OCI-LY3 (cell line): ENCODE measurements around the gene FBXL4.

Experiments
- H2AFZ ChIP-seq: fragments of 200-600, 300-600 bp; shearing (Covaris generic); 2 replicates; pipeline ENCODE4 v1.6.0; 2014; ENCODE audit warnings: antibody characterized with exemption, low read depth, low read length
- H3K27ac ChIP-seq: fragments of 200-600, 300-600 bp; sonication (generic); 2 replicates; pipeline ENCODE4 v1.5.1; 2014; ENCODE audit warnings: mild to moderate bottlenecking, low read length, moderate library complexity, mixed read lengths
- H3K27me3 ChIP-seq: fragments of 200-600, 300-600 bp; sonication (generic); 2 replicates; pipeline ENCODE4 v1.6.1; 2014; ENCODE audit warnings: low read depth, low read length, mixed read lengths
- H3K36me3 ChIP-seq: fragments of 200-600, 300-600 bp; sonication (generic); replicated peaks from 2 replicates; pipeline ENCODE3; 2014; ENCODE audit warnings: low read depth, low read length, mixed read lengths
- H3K4me1 ChIP-seq: fragments of 300-600, 200-600 bp; sonication (generic); 2 replicates; pipeline ENCODE4 v1.6.1; 2014; ENCODE audit warnings: low read length, mixed read lengths
- H3K4me2 ChIP-seq: fragments of 200-600, 300-600 bp; sonication (generic); 2 replicates; pipeline ENCODE4 v1.6.1; 2014; ENCODE audit warnings: low read length, mixed read lengths
- H3K4me3 ChIP-seq: fragments of 300-600, 200-600 bp; sonication (generic); 2 replicates; pipeline ENCODE4 v1.5.1; 2014; ENCODE audit warnings: antibody characterized with exemption, mild to moderate bottlenecking, low read length, moderate library complexity
- H3K79me2 ChIP-seq: fragments of 300-600, 200-600 bp; shearing (Covaris generic); 2 replicates; pipeline ENCODE4 v1.6.1; 2014; ENCODE audit warnings: mild to moderate bottlenecking, low read length, mixed read lengths
- H3K9ac ChIP-seq: fragments of 300-600, 200-600 bp; shearing (Covaris generic); 2 replicates; pipeline ENCODE4 v1.6.0; 2014; ENCODE audit warnings: mild to moderate bottlenecking, low read length, moderate library complexity
- H3K9me3 ChIP-seq: fragments of 200-600, 300-600 bp; shearing (Covaris generic); 2 replicates; pipeline ENCODE4 v1.6.1; 2014; ENCODE audit warnings: low read length, mixed read lengths; ENCODE audit not compliant: insufficient read depth
- H4K20me1 ChIP-seq: fragments of 200-600, 300-600 bp; sonication (generic); 2 replicates; pipeline ENCODE4 v1.6.1; 2016; ENCODE audit warnings: low read length, mixed read lengths; ENCODE audit not compliant: insufficient read depth
- EZH2phosphoT487 ChIP-seq: fragments of 200-600 bp; shearing (Covaris generic); IDR thresholded peaks from 2 replicates; pipeline ENCODE4 v1.6.1; 2018; ENCODE audit warnings: antibody characterized with exemption, mixed run types, low read depth
- TF ChIP-seq, protein P1 (sequence below): fragments of 200-600, 300-600 bp; sonication (generic); IDR thresholded peaks from 2 replicates; pipeline ENCODE4 v1.5.1; 2014; ENCODE audit warnings: antibody characterized with exemption, low read length, low read depth

FBXL4 gene

DNA sequence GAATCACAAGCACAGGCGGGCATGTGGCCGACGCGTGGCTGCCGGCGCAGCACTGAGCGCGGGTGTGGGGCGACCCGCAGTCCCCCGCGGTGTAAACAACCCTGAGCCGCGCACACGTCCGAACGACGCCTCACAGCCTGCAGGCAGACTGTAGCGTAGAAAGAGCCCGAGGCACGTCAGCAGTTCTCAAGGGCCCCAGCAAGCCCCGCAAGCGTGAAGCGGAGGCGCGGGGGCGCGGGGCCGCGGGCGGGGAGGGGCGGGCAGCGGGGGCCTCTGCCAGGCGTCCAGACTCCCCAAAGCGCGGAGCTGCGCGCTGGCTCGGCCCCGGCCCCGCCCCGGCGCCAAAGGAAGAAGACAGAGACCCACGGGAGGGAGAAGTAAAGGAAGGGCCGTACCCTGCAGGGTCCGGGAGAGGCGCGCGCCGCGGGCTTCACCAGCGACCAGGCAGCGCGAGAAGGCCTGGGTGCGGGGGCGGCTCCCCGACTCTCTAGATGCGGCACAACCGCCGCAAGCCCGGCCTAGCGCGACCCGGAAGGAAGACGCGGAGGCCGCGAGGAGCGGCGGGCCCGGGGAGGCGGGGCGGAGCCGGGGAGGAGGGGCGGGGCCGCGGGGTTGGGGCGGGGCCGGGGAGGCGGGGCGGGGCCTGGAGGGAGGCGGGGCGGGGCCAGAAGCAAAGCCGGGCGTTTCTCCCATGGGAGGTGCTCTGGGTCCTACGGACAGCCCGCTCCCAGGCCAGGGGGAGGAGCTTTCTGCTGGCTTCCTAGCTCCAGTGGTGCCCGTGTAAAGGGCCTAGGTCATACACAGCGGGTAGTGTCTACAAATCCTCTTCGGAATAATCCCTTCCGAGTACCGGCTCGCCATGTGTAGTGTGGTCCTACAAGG, at the start of gene FBXL4:
TSS of gene FBXL4 (minus strand) at position 536 of the 882 bp plus-strand sequence. CDS start 20,958 bp downstream, outside the sequence.
- H3K79me2 ChIP-seq = peaks cover 43% of the 10 kb centered on the region
- peaks cover 14% of the 10 kb centered on the region for H3K4me1 ChIP-seq
- peak within 1 kb of the TSS; percentile 83 for H3K4me2 ChIP-seq
- H3K9me3 ChIP-seq = no peaks in the 10 kb centered on the region
- H4K20me1 ChIP-seq = no peaks in the 10 kb centered on the region
- H3K9ac ChIP-seq = peak within 1 kb of the TSS; percentile 79
- peak within 1 kb of the TSS; percentile 74; the same call in 1 of the 2 replicates for H2AFZ ChIP-seq
- H3K27me3 ChIP-seq = no peaks in the 10 kb centered on the region
- peak within 1 kb of the TSS; percentile 53 for H3K27ac ChIP-seq
- TF ChIP-seq, protein P1, sequence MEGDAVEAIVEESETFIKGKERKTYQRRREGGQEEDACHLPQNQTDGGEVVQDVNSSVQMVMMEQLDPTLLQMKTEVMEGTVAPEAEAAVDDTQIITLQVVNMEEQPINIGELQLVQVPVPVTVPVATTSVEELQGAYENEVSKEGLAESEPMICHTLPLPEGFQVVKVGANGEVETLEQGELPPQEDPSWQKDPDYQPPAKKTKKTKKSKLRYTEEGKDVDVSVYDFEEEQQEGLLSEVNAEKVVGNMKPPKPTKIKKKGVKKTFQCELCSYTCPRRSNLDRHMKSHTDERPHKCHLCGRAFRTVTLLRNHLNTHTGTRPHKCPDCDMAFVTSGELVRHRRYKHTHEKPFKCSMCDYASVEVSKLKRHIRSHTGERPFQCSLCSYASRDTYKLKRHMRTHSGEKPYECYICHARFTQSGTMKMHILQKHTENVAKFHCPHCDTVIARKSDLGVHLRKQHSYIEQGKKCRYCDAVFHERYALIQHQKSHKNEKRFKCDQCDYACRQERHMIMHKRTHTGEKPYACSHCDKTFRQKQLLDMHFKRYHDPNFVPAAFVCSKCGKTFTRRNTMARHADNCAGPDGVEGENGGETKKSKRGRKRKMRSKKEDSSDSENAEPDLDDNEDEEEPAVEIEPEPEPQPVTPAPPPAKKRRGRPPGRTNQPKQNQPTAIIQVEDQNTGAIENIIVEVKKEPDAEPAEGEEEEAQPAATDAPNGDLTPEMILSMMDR = no peak
- no peak for TF ChIP-seq EZH2phosphoT487
- peaks cover 9% of the 10 kb centered on the region for H3K36me3 ChIP-seq
- H3K4me3 ChIP-seq = peak within 1 kb of the TSS; percentile 96

DNA sequence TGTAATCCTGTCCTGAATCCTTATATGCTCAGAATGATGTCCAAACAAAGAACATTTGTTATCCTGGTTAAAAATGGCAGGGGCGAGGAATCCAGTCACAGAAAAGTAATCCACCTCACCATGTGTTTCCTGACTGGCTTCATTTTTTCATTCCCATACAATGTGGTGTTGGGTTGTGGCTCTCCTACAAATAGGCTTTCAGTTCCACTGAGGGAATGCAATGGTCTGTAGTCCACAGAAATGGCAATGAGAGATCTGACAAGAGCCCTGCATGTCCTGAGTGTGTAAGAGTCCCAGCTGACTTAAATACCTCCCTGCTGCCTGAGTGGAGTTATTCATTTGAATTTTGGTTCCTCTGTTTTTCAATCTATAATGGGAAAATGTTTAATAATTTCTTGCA, 47.4 kb upstream of the FBXL4 start:
- Histone ChIP-seq H3K4me2 (no peak overlapping the region), H3K4me1 (no peaks in the 10 kb centered on the region), H3K4me3 (no peak overlapping the region), H3K9ac (no peak overlapping the region), H3K9me3 (no peaks in the 10 kb centered on the region), H3K27ac (no peak overlapping the region), H3K27me3 (no peaks in the 10 kb centered on the region), H4K20me1 (no peaks in the 10 kb centered on the region), H3K79me2 (no peaks in the 10 kb centered on the region), H3K36me3 (no peaks in the 10 kb centered on the region), H2AFZ (no peak overlapping the region)
- no peak for TF ChIP-seq EZH2phosphoT487
- TF ChIP-seq, protein P1 = no peak

DNA sequence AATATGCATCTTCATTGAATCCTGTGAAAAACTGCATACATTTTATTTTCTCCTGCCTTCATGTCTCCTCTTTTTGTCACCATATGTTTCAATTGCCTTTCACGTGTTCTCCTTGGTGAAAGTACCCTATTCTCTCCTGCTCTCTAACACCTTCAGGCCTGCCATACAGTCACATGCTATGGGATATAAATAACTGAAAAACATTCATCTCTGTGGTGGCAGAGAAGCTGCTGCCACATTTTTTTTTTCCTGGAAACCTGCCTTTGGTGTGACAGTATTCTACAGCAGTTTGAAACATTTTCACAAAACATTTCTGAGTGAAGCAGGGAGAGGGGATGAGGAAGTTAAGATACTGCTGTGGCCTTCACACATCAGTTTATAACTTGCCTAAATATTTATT, 44.8 kb upstream of the FBXL4 start:
- H3K4me3 ChIP-seq = no peak overlapping the region
- no peaks in the 10 kb centered on the region for H3K79me2 ChIP-seq
- no peaks in the 10 kb centered on the region for H3K9me3 ChIP-seq
- no peak overlapping the region for H2AFZ ChIP-seq
- H3K27me3 ChIP-seq = no peaks in the 10 kb centered on the region
- no peak overlapping the region for H3K9ac ChIP-seq
- no peaks in the 10 kb centered on the region for H3K4me1 ChIP-seq
- TF ChIP-seq EZH2phosphoT487 = no peak
- TF ChIP-seq, protein P1 = no peak
- H3K36me3 ChIP-seq = no peaks in the 10 kb centered on the region
- no peak overlapping the region for H3K27ac ChIP-seq
- no peaks in the 10 kb centered on the region for H4K20me1 ChIP-seq
- no peak overlapping the region for H3K4me2 ChIP-seq

DNA sequence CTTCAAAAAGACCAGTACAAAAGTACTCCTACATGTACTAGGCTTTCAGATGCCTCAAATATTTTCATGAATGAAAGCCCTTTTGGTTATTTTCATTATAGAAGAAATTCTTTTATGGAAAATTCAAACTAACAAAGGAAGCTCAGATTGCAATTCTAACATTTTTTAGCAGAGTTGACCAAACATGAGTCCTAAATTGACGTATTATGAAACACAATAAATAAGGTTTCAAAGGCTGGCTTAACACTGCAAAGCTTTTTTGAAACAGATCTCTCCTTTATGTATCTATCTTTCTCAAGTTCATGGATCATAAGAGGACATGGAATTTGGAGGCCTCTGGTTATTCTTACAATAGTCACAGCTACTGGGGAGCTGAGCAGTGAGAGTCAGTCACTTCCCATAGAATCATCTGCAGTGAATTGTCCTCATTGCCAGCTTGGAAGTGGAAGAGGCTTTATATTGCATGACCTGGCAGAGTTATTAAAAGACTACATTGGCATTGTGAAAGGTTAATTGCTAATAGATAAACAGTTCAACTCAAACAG, 38.4 kb upstream of the FBXL4 start:
- no peak overlapping the region for H2AFZ ChIP-seq
- H3K4me2 ChIP-seq = no peak overlapping the region
- H3K9ac ChIP-seq = no peak overlapping the region
- no peaks in the 10 kb centered on the region for H3K9me3 ChIP-seq
- H3K27me3 ChIP-seq = no peaks in the 10 kb centered on the region
- TF ChIP-seq, protein P1 = no peak
- TF ChIP-seq EZH2phosphoT487 = no peak
- H3K4me1 ChIP-seq = no peaks in the 10 kb centered on the region
- no peaks in the 10 kb centered on the region for H3K79me2 ChIP-seq
- H3K27ac ChIP-seq = no peak overlapping the region
- H3K36me3 ChIP-seq = no peaks in the 10 kb centered on the region
- H3K4me3 ChIP-seq = no peak overlapping the region
- H4K20me1 ChIP-seq = no peaks in the 10 kb centered on the region
